Trophoblast cell (in vitro differentiated cells and primary cell): ENCODE data around the gene FAH.

ENCODE experiments used
- DNase-seq, 2 donors: peaks; one replicate each; pipeline ENCODE4 v3.0.0-alpha.2; 2016
- H2AFZ ChIP-seq: 2 replicates; pipeline ENCODE4 v1.6.1; 2013; ENCODE audit warnings: low read length, moderate library complexity, mild to moderate bottlenecking; ENCODE audit not compliant: insufficient read depth, poor library complexity
- H2AK5ac ChIP-seq: 2 replicates; pipeline ENCODE4 v1.6.1; 2013; ENCODE audit warnings: mild to moderate bottlenecking, low read length
- H2BK120ac ChIP-seq: 2 replicates; pipeline ENCODE4 v1.6.1; 2013; ENCODE audit warnings: low read length, mild to moderate bottlenecking, moderate library complexity; ENCODE audit not compliant: insufficient read depth, poor library complexity
- H2BK12ac ChIP-seq: 2 replicates; pipeline ENCODE4 v1.6.1; 2013; ENCODE audit warnings: mild to moderate bottlenecking, low read length, moderate library complexity
- H2BK5ac ChIP-seq: 2 replicates; pipeline ENCODE4 v1.6.1; 2013; ENCODE audit warnings: low read length, low read depth, moderate library complexity, mild to moderate bottlenecking; ENCODE audit not compliant: poor library complexity
- H3K14ac ChIP-seq: 2 replicates; pipeline ENCODE4 v1.6.1; 2013; ENCODE audit warnings: mild to moderate bottlenecking, low read length
- H3K18ac ChIP-seq: 2 replicates; pipeline ENCODE4 v1.6.1; 2013; ENCODE audit warnings: mild to moderate bottlenecking, low read length
- H3K23ac ChIP-seq: 2 replicates; pipeline ENCODE4 v1.6.1; 2013; ENCODE audit warnings: low read length
- H3K27ac ChIP-seq: 2 replicates; pipeline ENCODE4 v1.5.1; 2013; ENCODE audit warnings: low read depth, mild to moderate bottlenecking, inconsistent platforms, low read length, moderate library complexity
- H3K27me3 ChIP-seq: 2 replicates; pipeline ENCODE4 v1.6.1; 2013; ENCODE audit warnings: inconsistent platforms, mild to moderate bottlenecking, low read length, moderate library complexity; ENCODE audit not compliant: insufficient read depth
- H3K36me3 ChIP-seq, 2 experiments: 1 replicate in 1 of 2; 2 replicates in 1 of 2; pipeline ENCODE4 v1.6.1; 2013; ENCODE audit warnings: low read length in 2 of 2, mild to moderate bottlenecking in 2 of 2, moderate library complexity in 1 of 2; ENCODE audit not compliant: insufficient read depth in 2 of 2, control insufficient read depth in 1 of 2
- H3K4ac ChIP-seq: 2 replicates; pipeline ENCODE4 v1.6.1; 2013; ENCODE audit warnings: low read depth, mild to moderate bottlenecking, low read length, moderate library complexity
- H3K4me1 ChIP-seq, 2 experiments: 1 replicate in 1 of 2; 2 replicates in 1 of 2; pipeline ENCODE4 v1.6.1; 2013; ENCODE audit warnings: low read length in 2 of 2, mild to moderate bottlenecking in 2 of 2, moderate library complexity in 1 of 2; ENCODE audit not compliant: insufficient read depth in 2 of 2, control insufficient read depth in 1 of 2
- H3K4me2 ChIP-seq: 2 replicates; pipeline ENCODE4 v1.6.1; 2013; ENCODE audit warnings: inconsistent platforms, mild to moderate bottlenecking, low read length, moderate library complexity
- H3K4me3 ChIP-seq: 2 replicates; pipeline ENCODE4 v1.5.1; 2013; ENCODE audit warnings: mild to moderate bottlenecking, low read depth, low read length, inconsistent platforms
- H3K79me1 ChIP-seq: one replicate; pipeline ENCODE4 v1.6.1; 2013; ENCODE audit warnings: low read length
- H3K79me2 ChIP-seq: 2 replicates; pipeline ENCODE4 v1.6.1; 2013; ENCODE audit warnings: low read length, mild to moderate bottlenecking; ENCODE audit not compliant: control insufficient read depth, insufficient read depth, poor library complexity
- H3K9ac ChIP-seq: 2 replicates; pipeline ENCODE4 v1.6.1; 2013; ENCODE audit warnings: mild to moderate bottlenecking, low read length
- H3K9me3 ChIP-seq: 2 replicates; pipeline ENCODE4 v1.6.1; 2013; ENCODE audit warnings: low read depth, mild to moderate bottlenecking, control low read depth, inconsistent platforms, low read length; ENCODE audit not compliant: insufficient read depth
- H4K12ac ChIP-seq: 2 replicates; pipeline ENCODE4 v1.6.1; 2013; ENCODE audit warnings: low read depth, mild to moderate bottlenecking, low read length, moderate library complexity
- H4K8ac ChIP-seq: 2 replicates; pipeline ENCODE4 v1.6.1; 2013; ENCODE audit warnings: low read depth, mild to moderate bottlenecking, low read length, moderate library complexity
- H4K91ac ChIP-seq: one replicate; pipeline ENCODE4 v1.6.1; 2013; ENCODE audit warnings: low read depth, mild to moderate bottlenecking, low read length, moderate library complexity
- WGBS: extraction: QIAGEN DNeasy Blood & Tissue Kit; methylation state at CpG from one replicate; pipeline ENCODE4 v1.1.7; 2013; ENCODE audit warnings: missing lambda C conversion rate; ENCODE audit not compliant: insufficient read length, insufficient coverage; ENCODE audit errors: extremely low coverage; 5-methylcytosine and 5-hydroxymethylcytosine counted together

FAH gene

DNA sequence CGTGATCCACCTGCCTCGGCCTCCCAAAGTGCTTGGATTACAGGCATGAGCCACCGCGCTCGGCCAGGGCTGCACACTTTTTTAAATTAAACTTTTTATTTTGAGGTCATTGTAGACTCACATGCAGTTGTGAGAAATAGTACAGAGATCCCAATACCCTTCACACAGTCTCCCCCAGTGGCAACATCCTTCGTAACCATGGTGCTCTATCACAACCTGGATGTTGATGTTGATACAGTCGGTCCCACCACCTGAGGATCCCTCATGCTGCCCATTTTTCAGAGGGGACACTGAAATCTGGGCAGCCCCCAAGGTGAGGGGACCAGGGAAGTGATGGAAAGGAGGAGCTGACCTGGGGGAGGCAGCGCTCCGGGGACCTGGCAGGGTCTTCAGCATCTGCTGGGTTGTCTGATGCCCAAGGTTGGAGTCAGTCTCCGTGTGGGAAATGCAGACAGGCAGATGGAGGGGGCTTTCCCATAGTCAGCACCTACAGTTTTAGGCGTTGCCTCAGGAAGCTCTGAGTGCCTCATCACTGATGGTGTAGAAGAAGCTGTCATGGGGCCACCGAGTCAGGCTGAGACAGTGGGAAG lies 17.1 kb downstream of the FAH start:
- Histone ChIP-seq H3K4me3 (no peak overlapping the region), H4K12ac (no peak overlapping the region), H3K14ac (no peak overlapping the region), H2BK12ac (no peak overlapping the region), H2BK120ac (no peak overlapping the region), H4K91ac (no peak overlapping the region), H3K79me2 (no peaks in the 10 kb centered on the region), H3K9ac (no peak overlapping the region), H3K18ac (no peak overlapping the region), H3K36me3 (peaks cover 0 to 2% of the 10 kb centered on the region in 2 experiments), H2AK5ac (no peak overlapping the region), H3K4me1 (peaks cover 5 to 8% of the 10 kb centered on the region in 2 experiments), H3K27ac (no peak overlapping the region), H3K27me3 (no peaks in the 10 kb centered on the region), H2AFZ (no peak overlapping the region), H4K8ac (no peak overlapping the region), H3K4ac (no peak overlapping the region), H3K4me2 (no peak overlapping the region), H3K79me1 (no peaks in the 10 kb centered on the region), H2BK5ac (no peak overlapping the region), H3K23ac (no peak overlapping the region), H3K9me3 (no peaks in the 10 kb centered on the region)
- no CpG with 5 or more reads among the region's 12 CpGs for WGBS
- DNase-seq = no peak

DNA sequence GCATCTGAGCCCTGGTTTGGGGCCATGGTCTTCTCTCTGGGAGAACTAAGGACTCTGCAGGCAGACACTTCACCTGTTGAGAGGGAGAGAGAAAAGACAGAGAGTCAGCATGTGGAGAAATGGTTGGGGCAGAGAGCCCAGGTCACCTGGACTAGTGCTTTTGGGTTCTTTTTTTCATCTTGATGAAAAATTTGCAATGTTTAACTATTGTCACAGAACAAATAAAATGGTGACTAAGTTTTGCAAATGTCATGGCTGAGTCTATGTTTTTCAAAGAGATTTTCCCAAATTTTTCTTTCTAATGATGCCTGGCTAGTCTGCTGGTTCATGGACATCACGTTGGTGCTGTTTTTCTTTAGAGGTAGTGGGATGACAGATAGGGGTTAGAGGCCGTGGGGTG lies 17.8 kb downstream of the FAH start:
- Histone ChIP-seq H3K4me1 (peaks cover 5 to 8% of the 10 kb centered on the region in 2 experiments), H3K4ac (no peak overlapping the region), H3K79me1 (no peaks in the 10 kb centered on the region), H3K9me3 (no peaks in the 10 kb centered on the region), H3K4me3 (no peak overlapping the region), H3K23ac (no peak overlapping the region), H4K8ac (no peak overlapping the region), H3K18ac (no peak overlapping the region), H2BK12ac (no peak overlapping the region), H2BK120ac (no peak overlapping the region), H3K4me2 (no peak overlapping the region), H3K14ac (no peak overlapping the region), H2AFZ (no peak overlapping the region), H4K91ac (no peak overlapping the region), H3K79me2 (no peaks in the 10 kb centered on the region), H3K27me3 (no peaks in the 10 kb centered on the region), H2AK5ac (no peak overlapping the region), H3K27ac (no peak overlapping the region), H3K36me3 (peaks cover 0 to 6% of the 10 kb centered on the region in 2 experiments), H4K12ac (no peak overlapping the region), H2BK5ac (no peak overlapping the region), H3K9ac (no peak overlapping the region)
- DNase-seq = no peak
- WGBS = no CpG with 5 or more reads among the region's 2 CpGs

DNA sequence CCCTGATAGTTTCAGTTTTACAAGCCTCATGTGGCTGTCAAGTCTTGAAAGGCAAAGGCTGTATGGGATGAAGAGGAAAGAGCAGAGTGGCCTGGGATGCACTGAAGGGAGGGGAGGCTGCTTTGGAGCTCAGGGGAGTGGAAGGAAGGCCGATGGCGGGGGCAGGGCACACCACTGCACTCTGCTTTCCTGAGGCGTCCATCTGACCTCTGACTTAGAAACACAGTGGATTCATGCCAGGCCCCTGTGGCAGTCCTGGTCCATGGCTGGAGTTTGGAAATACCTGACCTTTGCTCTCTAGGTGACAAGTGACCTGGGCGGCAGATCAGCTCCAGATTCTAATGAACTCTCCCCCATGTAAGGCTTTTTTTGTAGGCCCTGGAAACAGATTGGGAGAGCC lies 19.0 kb downstream of the FAH start:
- no peak overlapping the region for H3K14ac ChIP-seq
- whole genome bisulfite sequencing = no CpG with 5 or more reads among the region's 4 CpGs
- no peaks in the 10 kb centered on the region for H3K79me1 ChIP-seq
- no peak overlapping the region for H4K8ac ChIP-seq
- no peak overlapping the region for H2BK12ac ChIP-seq
- no peak overlapping the region for H3K27ac ChIP-seq
- H3K27me3 ChIP-seq = no peaks in the 10 kb centered on the region
- no peak overlapping the region for H2AFZ ChIP-seq
- H2AK5ac ChIP-seq = no peak overlapping the region
- H2BK5ac ChIP-seq = no peak overlapping the region
- no peak overlapping the region for H4K91ac ChIP-seq
- H3K9ac ChIP-seq = no peak overlapping the region
- no peak overlapping the region for H3K18ac ChIP-seq
- H2BK120ac ChIP-seq = no peak overlapping the region
- H4K12ac ChIP-seq = no peak overlapping the region
- no peak overlapping the region for H3K23ac ChIP-seq
- no peak overlapping the region for H3K4me3 ChIP-seq
- H3K4ac ChIP-seq = no peak overlapping the region
- peaks cover 0 to 6% of the 10 kb centered on the region in 2 experiments for H3K36me3 ChIP-seq
- H3K4me2 ChIP-seq = no peak overlapping the region
- H3K9me3 ChIP-seq = no peaks in the 10 kb centered on the region
- no peak for DNase-seq
- H3K4me1 ChIP-seq = peaks cover 5 to 8% of the 10 kb centered on the region in 2 experiments
- H3K79me2 ChIP-seq = no peaks in the 10 kb centered on the region

DNA sequence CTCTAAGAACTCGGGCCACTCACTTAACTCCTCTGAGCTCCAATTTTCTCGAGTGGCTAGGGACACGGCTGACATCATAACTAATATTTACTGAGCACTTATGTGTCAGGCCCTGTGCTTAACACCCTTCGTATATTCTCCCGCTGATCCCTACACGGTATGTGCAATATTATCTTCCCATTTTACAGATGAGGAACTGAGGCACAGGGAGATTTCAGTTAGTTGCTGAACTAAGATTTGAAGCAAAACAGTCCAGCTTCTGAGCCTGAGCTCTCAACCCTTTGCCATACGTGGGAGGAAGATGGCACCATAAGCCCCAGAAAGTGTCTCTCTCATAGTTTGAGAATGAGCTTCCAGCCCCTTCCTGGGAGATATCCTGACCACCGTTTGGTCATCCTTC lies 19.6 kb downstream of the FAH start:
- DNase-seq = no peak
- Histone ChIP-seq H2BK5ac (no peak overlapping the region), H3K23ac (no peak overlapping the region), H2BK12ac (no peak overlapping the region), H2AFZ (no peak overlapping the region), H3K79me1 (no peaks in the 10 kb centered on the region), H4K12ac (no peak overlapping the region), H3K4me3 (no peak overlapping the region), H3K14ac (no peak overlapping the region), H3K27me3 (no peaks in the 10 kb centered on the region), H3K18ac (no peak overlapping the region), H3K79me2 (no peaks in the 10 kb centered on the region), H2BK120ac (no peak overlapping the region), H3K9me3 (no peaks in the 10 kb centered on the region), H3K4ac (no peak overlapping the region), H4K91ac (no peak overlapping the region), H4K8ac (no peak overlapping the region), H3K36me3 (peaks cover 0 to 6% of the 10 kb centered on the region in 2 experiments), H2AK5ac (no peak overlapping the region), H3K9ac (no peak overlapping the region), H3K4me2 (no peak overlapping the region), H3K27ac (no peak overlapping the region), H3K4me1 (peaks cover 5 to 8% of the 10 kb centered on the region in 2 experiments)
- WGBS = no CpG with 5 or more reads among the region's 8 CpGs
